ENCODE measurements around the gene COG6. TPM values are rescaled to one million over a fixed set of nuclear protein-coding genes. Genes with fewer than 3 reads are reported as not detected.

COG6 gene
- total RNA-seq, 3 donors from 2014 or later: 24.7 to 30.4 (median 27.4) TPM

DNA sequence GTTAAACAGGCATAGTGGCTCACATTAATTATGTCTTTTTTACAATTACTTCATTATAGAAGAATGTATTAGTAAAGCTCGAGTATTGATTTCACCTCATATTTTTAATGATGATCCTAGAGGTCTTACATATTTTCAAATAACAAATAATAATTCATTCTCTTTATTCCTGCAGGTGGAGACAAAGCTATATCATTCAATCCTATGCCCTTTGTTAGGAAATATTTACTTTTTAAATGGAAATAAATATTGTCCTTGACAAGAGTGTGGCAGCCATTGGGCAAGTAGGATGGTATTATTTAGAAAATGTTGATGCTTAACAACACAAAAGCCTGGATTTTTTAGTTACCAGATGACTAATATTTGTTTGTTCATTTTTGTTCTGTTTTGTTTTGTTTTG, 127.6 kb downstream of the COG6 start:
- DNase-seq (no peak), ATAC-seq (no peak)
- TF ChIP-seq CTCF (IDR thresholded peaks at IDR 0.05): no peak
- Histone ChIP-seq H3K36me3 (ENCODE audit: low read depth) (no peaks in the 10 kb centered on the region), H3K4me3 (no peak overlapping the region), H3K9me3 (no peaks in the 10 kb centered on the region), H3K4me1 (ENCODE audit: low read depth) (no peaks in the 10 kb centered on the region)
- intact Hi-C loops (cut with DNase I, micrococcal nuclease): no loop called here

GRCh38 chr13:39784347-39784746, 128.9 kb downstream of the COG6 start:
- Histone ChIP-seq H3K4me3 (no peak overlapping the region), H3K4me1 (ENCODE audit: low read depth) (no peaks in the 10 kb centered on the region), H3K9me3 (peaks cover under 1% of the 10 kb centered on the region), H3K36me3 (ENCODE audit: low read depth) (no peaks in the 10 kb centered on the region)
- intact Hi-C loops (cut with DNase I, micrococcal nuclease): no loop called here
- no peak for DNase-seq
- TF ChIP-seq CTCF (IDR thresholded peaks at IDR 0.05): no peak
- ATAC-seq: no peak

GRCh38 chr13:39786091-39786490, 130.6 kb downstream of the COG6 start:
- peaks cover 6% of the 10 kb centered on the region for H3K9me3 ChIP-seq
- no peak for ATAC-seq

GRCh38 chr13:39787086-39787487, 131.6 kb downstream of the COG6 start:
- H3K4me3 ChIP-seq: no peak overlapping the region
- no peaks in the 10 kb centered on the region for H3K4me1 ChIP-seq (ENCODE audit: low read depth)
- no peak for DNase-seq
- TF ChIP-seq CTCF (IDR thresholded peaks at IDR 0.05): no peak
- intact Hi-C loops (cut with DNase I, micrococcal nuclease): no loop called here
- ATAC-seq: no peak
- H3K36me3 ChIP-seq (ENCODE audit: low read depth): no peaks in the 10 kb centered on the region
- peaks cover 6% of the 10 kb centered on the region for H3K9me3 ChIP-seq

More at GRCh38 chr13:39786091-39786490, 130.6 kb downstream of the COG6 start:
- no peak overlapping the region for H3K4me3 ChIP-seq
- no peaks in the 10 kb centered on the region for H3K36me3 ChIP-seq (ENCODE audit: low read depth)
- H3K4me1 ChIP-seq (ENCODE audit: low read depth): no peaks in the 10 kb centered on the region
- no peak for TF ChIP-seq CTCF (IDR thresholded peaks at IDR 0.05)
- DNase-seq: no peak
- intact Hi-C loops (cut with DNase I, micrococcal nuclease): no loop called here

DNA sequence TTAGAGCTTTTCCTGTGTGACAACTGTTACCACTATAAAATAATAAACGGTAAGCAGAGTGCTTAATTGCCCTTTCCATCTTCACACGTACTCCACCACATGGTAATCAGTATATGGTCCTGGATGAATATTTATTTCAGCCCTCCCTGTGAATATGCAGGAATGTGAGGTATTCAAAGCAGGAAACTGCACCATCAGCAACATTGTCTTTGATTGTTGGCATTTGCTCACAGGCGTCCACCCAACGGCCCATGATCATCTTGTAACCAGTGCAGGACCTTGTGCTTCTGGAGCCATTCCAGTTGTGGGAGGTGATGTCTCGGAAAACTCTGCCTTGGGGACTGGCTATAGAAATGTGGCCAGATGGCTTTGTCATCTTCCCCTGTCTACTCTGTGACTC, 132.6 kb downstream of the COG6 start:
- H3K9me3 ChIP-seq: peaks cover 6% of the 10 kb centered on the region
- intact Hi-C loops (cut with DNase I, micrococcal nuclease): no loop called here

More for the DNA sequence above, 132.6 kb downstream of the COG6 start:
- no peak for ATAC-seq
- Histone ChIP-seq H3K36me3 (ENCODE audit: low read depth) (no peaks in the 10 kb centered on the region), H3K4me1 (ENCODE audit: low read depth) (no peaks in the 10 kb centered on the region), H3K4me3 (no peak overlapping the region)
- TF ChIP-seq CTCF (IDR thresholded peaks at IDR 0.05): no peak
- no peak for DNase-seq

Measured in mucosa of descending colon (tissue), 3 donors.